H1 (cell line): ENCODE measurements around the gene RILP. TPM values are rescaled to one million over a fixed set of nuclear protein-coding genes. Genes with fewer than 3 reads are reported as not detected.

ENCODE experiments used
- KDM4A ChIP-seq: IDR thresholded peaks from one replicate; pipeline ENCODE4 v1.7.1; 2012; ENCODE audit warnings: low read depth, mild to moderate bottlenecking, moderate library complexity, low read length, inconsistent platforms; ENCODE audit not compliant: severe bottlenecking
- NRF1 ChIP-seq: IDR thresholded peaks from 2 replicates; pipeline ENCODE4 v1.6.1; 2011; ENCODE audit warnings: mild to moderate bottlenecking, low read depth, low read length, improper control_type of control experiment
- PHF8 ChIP-seq: fragments of 200-600 bp; sonication (generic); conservative IDR thresholded peaks from 2 replicates; pipeline ENCODE4 v1.7.1; 2012; ENCODE audit warnings: low read depth, mild to moderate bottlenecking, inconsistent platforms, low read length, moderate library complexity
- SAP30 ChIP-seq: fragments of 300-600 bp; sonication (generic); IDR thresholded peaks from 2 replicates; pipeline ENCODE4 v1.7.1; 2012; ENCODE audit warnings: low read length, moderate library complexity, mild to moderate bottlenecking, inconsistent platforms; ENCODE audit not compliant: insufficient read depth, insufficient replicate concordance
- SIN3A ChIP-seq, 2 experiments: IDR thresholded peaks in 1 of 2; conservative IDR thresholded peaks in 1 of 2; 2 replicates each; pipeline ENCODE4 v1.6.1; 2011 to 2012; ENCODE audit warnings: low read length in 2 of 2, improper control_type of control experiment in 1 of 2, low read depth in 1 of 2, mild to moderate bottlenecking in 1 of 2
- TAF7 ChIP-seq: optimal IDR thresholded peaks from 2 replicates; pipeline ENCODE3; 2011; ENCODE audit warnings: low read depth, mild to moderate bottlenecking, inconsistent platforms, low read length, moderate library complexity, borderline replicate concordance
- polyA plus RNA-seq, 7 experiments: library from polyadenylated mRNA; depleted of rRNA in 3 of 7; stranded (reverse) in 5 of 7; unstranded in 2 of 7; fragments of >200 nt in 5 of 7; fragments of 200-250 nt in 2 of 7; gene quantifications; 1 replicate in 5 of 7; 2 replicates in 1 of 7; 4 replicates in 1 of 7; pipeline versions ENCODE4 v1.2.1 to v1.2.3, GENCODE V29; 2011 to 2013; ENCODE audit warnings: missing spikeins in 2 of 7, mixed read lengths in 2 of 7
- total RNA-seq: library from RNA; stranded (reverse); fragmentation: NEBNext Ultra II Directional; extraction: Animal tissue kit (Norgen Biotek cat#: 25700); gene quantifications from 2 replicates; pipeline ENCODE4 v1.2.1, GENCODE V29; 2021

Gene RILP
- total and polyA plus RNA-seq, 2 of the 8 experiments (the other 6 are each of a cell fraction or from before 2014, with no cell fraction given), result 6.8 to 7.2 TPM

- TF ChIP-seq SAP30 (no peak), TAF7 (no peak), PHF8 (no peak), NRF1 (no peak), SIN3A (conservative IDR thresholded peaks at IDR 0.05 in 1 of 2, IDR thresholded peaks at IDR 0.05 in 1 of 2; ENCODE audit: low read depth in 1 of 2, low read length in 2 of 2) (no peak), KDM4A (no peak)
- TF ChIP-seq, all 59 proteins: peak for 0
Observed at GRCh38 chr17:1676401-1676800, 26.7 kb upstream of the RILP start (continued).
